Caco-2 (cell line): Measurements from ENCODE around the gene CMTM7. TPM values are rescaled to one million over a fixed set of nuclear protein-coding genes. Genes with fewer than 3 reads are reported as not detected.

Experiments
- BruUV-seq: library from RNA; stranded (reverse); fragments of 400-500 nt; replicated peaks from 2 replicates; lab custom pipeline; 2021; lab: Mats Ljungman, UMichigan
- CTCF ChIA-PET: fragments of 300-600 bp; sonication (Branson Sonifier 250); formaldehyde crosslinking; loops from one replicate; lab custom pipeline; 2022; ENCODE audit warnings: antibody characterized with exemption; lab: Charles Lee
- POLR2A ChIA-PET: fragments of 300-600 bp; sonication (Branson Sonifier 250); formaldehyde crosslinking; loops from one replicate; lab custom pipeline; 2022; ENCODE audit warnings: antibody characterized with exemption; lab: Charles Lee
- DNase-seq, 2 experiments: peaks; one replicate each; pipeline versions ENCODE4 v3.0.0 to v3.0.0-alpha.2; 2020 to 2022
- H3K27me3 ChIP-seq: replicated peaks from 2 replicates; pipeline ENCODE4 v1.6.0; 2011; ENCODE audit warnings: low read length; ENCODE audit not compliant: control insufficient read depth, insufficient read depth
- H3K36me3 ChIP-seq: 2 replicates; pipeline ENCODE4 v1.5.1; 2011; ENCODE audit warnings: low read length; ENCODE audit not compliant: control insufficient read depth, insufficient read depth
- H3K4me1 ChIP-seq: fragments of 250-450 bp; sonication (Bioruptor Pico); 2 replicates; pipeline ENCODE4 v1.5.1; 2020; ENCODE audit warnings: mild to moderate bottlenecking
- H3K4me3 ChIP-seq: 2 replicates; pipeline ENCODE4 v1.5.1; 2011; ENCODE audit warnings: low read depth, mild to moderate bottlenecking, control low read depth, low read length
- H3K9me3 ChIP-seq: fragments of 250-450 bp; sonication (Bioruptor Pico); 2 replicates; pipeline ENCODE4 v1.5.1; 2020; ENCODE audit warnings: mild to moderate bottlenecking, moderate library complexity
- H3K27ac Mint-ChIP-seq: one replicate; pipeline ENCODE4 v1.8.0; 2022; ENCODE audit warnings: mixed read lengths; ENCODE audit not compliant: unreplicated experiment
- H3K27me3 Mint-ChIP-seq: one replicate; pipeline ENCODE4 v1.8.0; 2022; ENCODE audit warnings: mixed read lengths; ENCODE audit not compliant: insufficient read depth, unreplicated experiment
- H3K36me3 Mint-ChIP-seq: one replicate; pipeline ENCODE4 v1.8.0; 2022; ENCODE audit warnings: mild to moderate bottlenecking, mixed read lengths; ENCODE audit not compliant: insufficient read depth, unreplicated experiment
- H3K4me1 Mint-ChIP-seq: one replicate; pipeline ENCODE4 v1.8.0; 2022; ENCODE audit warnings: low read depth, mixed read lengths; ENCODE audit not compliant: unreplicated experiment
- H3K4me3 Mint-ChIP-seq: one replicate; pipeline ENCODE4 v1.8.0; 2022; ENCODE audit warnings: mild to moderate bottlenecking, moderate library complexity, mixed read lengths; ENCODE audit not compliant: unreplicated experiment
- H3K9me3 Mint-ChIP-seq: one replicate; pipeline ENCODE4 v1.8.0; 2022; ENCODE audit warnings: mixed read lengths; ENCODE audit not compliant: unreplicated experiment
- CTCF ChIP-seq, 2 experiments: fragments of 200-600 bp in 1 of 2; IDR thresholded peaks; 1 replicate in 1 of 2; 2 replicates in 1 of 2; pipeline versions ENCODE4 v1.5.1 to v1.8.0; 2011 to 2022; ENCODE audit warnings: antibody characterized with exemption in 1 of 2, control low read depth in 1 of 2, inconsistent platforms in 1 of 2, low read depth in 1 of 2, low read length in 1 of 2, mild to moderate bottlenecking in 1 of 2, moderate library complexity in 1 of 2; ENCODE audit not compliant: insufficient read depth in 1 of 2, severe bottlenecking in 1 of 2, unreplicated experiment in 1 of 2
- intact Hi-C: fragments of 100-400 bp; cut with micrococcal nuclease; formaldehyde crosslinking; loops from one replicate; pipeline ENCODE4 v1.10.0; 2022; ENCODE audit not compliant: unreplicated experiment
- total RNA-seq: library from RNA; stranded (reverse); gene quantifications from 2 replicates; pipeline ENCODE4 v1.2.3, GENCODE V29; 2022

CMTM7 gene
- total RNA-seq, 1 experiment from 2014 or later: 27.0 TPM

GRCh38 chr3:32405155-32405554 is 13.5 kb downstream of the CMTM7 start:
- ChIA-PET CTCF (no interaction called here), POLR2A (no interaction called here)
- Histone ChIP-seq H3K9me3 (no peaks in the 10 kb centered on the region), H3K27me3 (no peaks in the 10 kb centered on the region), H3K4me1 (peaks cover 10% of the 10 kb centered on the region; the same call in 1 of the 2 replicates), H3K4me3 (no peak overlapping the region), H3K36me3 (no peaks in the 10 kb centered on the region)
- no peaks in the 10 kb centered on the region for H3K27me3 Mint-ChIP-seq
- intact Hi-C loops: no loop called here
- no peak for TF ChIP-seq CTCF (IDR thresholded peaks at IDR 0.05; ENCODE audit: insufficient read depth in 1 of 2, low read depth in 1 of 2, low read length in 1 of 2, severe bottlenecking in 1 of 2, unreplicated experiment in 1 of 2)
- no peak for DNase-seq
- H3K4me1 Mint-ChIP-seq: peaks cover 12% of the 10 kb centered on the region
- peaks cover 21% of the 10 kb centered on the region for H3K36me3 Mint-ChIP-seq
- BruUV-seq: no TSS peak
- H3K9me3 Mint-ChIP-seq: no peaks in the 10 kb centered on the region
- no peak overlapping the region for H3K4me3 Mint-ChIP-seq
- H3K27ac Mint-ChIP-seq: no peak overlapping the region

GRCh38 chr3:32405711-32406323 is 14.2 kb downstream of the CMTM7 start:
- Histone ChIP-seq H3K4me1 (peaks cover 10% of the 10 kb centered on the region; the same call in 1 of the 2 replicates), H3K36me3 (no peaks in the 10 kb centered on the region), H3K9me3 (no peaks in the 10 kb centered on the region), H3K4me3 (no peak overlapping the region), H3K27me3 (no peaks in the 10 kb centered on the region)
- Mint-ChIP-seq H3K4me3 (no peak overlapping the region), H3K9me3 (no peaks in the 10 kb centered on the region), H3K36me3 (peaks cover 21% of the 10 kb centered on the region), H3K27me3 (no peaks in the 10 kb centered on the region), H3K4me1 (peaks cover 7% of the 10 kb centered on the region), H3K27ac (no peak overlapping the region)
- TF ChIP-seq CTCF (IDR thresholded peaks at IDR 0.05; ENCODE audit: insufficient read depth in 1 of 2, low read depth in 1 of 2, low read length in 1 of 2, severe bottlenecking in 1 of 2, unreplicated experiment in 1 of 2): no peak
- peak in 1 of 2 experiments; percentile 35 for DNase-seq
- intact Hi-C loops: no loop called here
- POLR2A ChIA-PET: no interaction called here
- CTCF ChIA-PET: no interaction called here
- no TSS peak for BruUV-seq

- Histone ChIP-seq H3K36me3 (no peaks in the 10 kb centered on the region), H3K9me3 (no peaks in the 10 kb centered on the region), H3K27me3 (no peaks in the 10 kb centered on the region), H3K4me1 (peaks cover 9% of the 10 kb centered on the region; the same call in 1 of the 2 replicates), H3K4me3 (no peak overlapping the region)
- intact Hi-C loops: no loop called here
- Mint-ChIP-seq H3K36me3 (peaks cover 17% of the 10 kb centered on the region), H3K9me3 (no peaks in the 10 kb centered on the region), H3K27me3 (no peaks in the 10 kb centered on the region), H3K27ac (no peak overlapping the region), H3K4me3 (no peak overlapping the region), H3K4me1 (peaks cover 6% of the 10 kb centered on the region)
- CTCF ChIA-PET: no interaction called here
- no peak for DNase-seq
- no peak for TF ChIP-seq CTCF (IDR thresholded peaks at IDR 0.05; ENCODE audit: insufficient read depth in 1 of 2, low read depth in 1 of 2, low read length in 1 of 2, severe bottlenecking in 1 of 2, unreplicated experiment in 1 of 2)
- POLR2A ChIA-PET: no interaction called here
- no TSS peak for BruUV-seq
These were observed 15.1 kb downstream of the CMTM7 start for GRCh38 chr3:32406486-32407408.
